HEK293 (cell line): ENCODE results near the gene GLTP.

Experiments used
- CTCF ChIA-PET: fragments of 350-600 bp; formaldehyde crosslinking; extraction: SDS; loops from one replicate; lab custom pipeline; 2021; ENCODE audit warnings: antibody characterized with exemption; lab: Yijun Ruan, JAX
- POLR2A ChIA-PET: fragments of 300-600 bp; formaldehyde crosslinking; extraction: SDS; loops from one replicate; lab custom pipeline; 2020; ENCODE audit warnings: antibody characterized with exemption, inconsistent platforms; lab: Yijun Ruan, JAX
- H3K27ac ChIP-seq: fragments of 200-500 bp; sonication (Bioruptor generic); 2 replicates; pipeline ENCODE4 v1.5.1; 2014; ENCODE audit warnings: low read depth, low read length, control low read depth, inconsistent platforms; ENCODE audit errors: extremely low read depth
- H3K36me3 ChIP-seq, 2 experiments: fragments of 200-500 bp in 1 of 2; sonication (Bioruptor generic) in 1 of 2; 1 replicate in 1 of 2; 2 replicates in 1 of 2; pipeline ENCODE4 v1.5.1; 2014 to 2017; ENCODE audit warnings: inconsistent platforms in 2 of 2, low read length in 2 of 2; ENCODE audit not compliant: control insufficient read depth in 2 of 2, insufficient read depth in 1 of 2
- H3K4me1 ChIP-seq: fragments of 200-500 bp; sonication (Bioruptor generic); 2 replicates; pipeline ENCODE4 v1.5.1; 2014; ENCODE audit warnings: mild to moderate bottlenecking, low read length, inconsistent platforms; ENCODE audit not compliant: control insufficient read depth, insufficient read depth
- H3K4me3 ChIP-seq: 2 replicates; pipeline ENCODE4 v1.5.1; 2011; ENCODE audit warnings: low read depth, mild to moderate bottlenecking, control low read depth, low read length, moderate library complexity
- H3K9me3 ChIP-seq: fragments of 200-500 bp; sonication (Bioruptor generic); 2 replicates; pipeline ENCODE4 v1.5.1; 2014; ENCODE audit warnings: low read depth, low read length, inconsistent platforms; ENCODE audit not compliant: control insufficient read depth, insufficient read depth
- GLIS1 ChIP-seq: fragments of 450-650 bp; formaldehyde crosslinking; IDR thresholded peaks from 2 replicates; pipeline ENCODE4 v1.5.1; 2016; ENCODE audit warnings: missing biosample characterization, missing genetic modification characterization
- KLF10 ChIP-seq: fragments of 450-650 bp; IDR thresholded peaks from 2 replicates; pipeline ENCODE4 v1.5.1; 2018; ENCODE audit warnings: missing biosample characterization, mild to moderate bottlenecking, missing genetic modification characterization
- YY2 ChIP-seq: fragments of 450-650 bp; formaldehyde crosslinking; IDR thresholded peaks from 2 replicates; pipeline ENCODE4 v1.5.1; 2016; ENCODE audit warnings: missing biosample characterization, missing genetic modification characterization
- ZBTB20 ChIP-seq: fragments of 450-650 bp; formaldehyde crosslinking; IDR thresholded peaks from 2 replicates; pipeline ENCODE4 v1.5.1; 2016; ENCODE audit warnings: missing biosample characterization, missing genetic modification characterization
- ZBTB8A ChIP-seq: fragments of 450-650 bp; formaldehyde crosslinking; IDR thresholded peaks from 2 replicates; pipeline ENCODE4 v1.5.1; 2016; ENCODE audit warnings: missing biosample characterization, missing genetic modification characterization
- ZIC2 ChIP-seq: fragments of 450-650 bp; formaldehyde crosslinking; IDR thresholded peaks from 2 replicates; pipeline ENCODE4 v1.5.1; 2016; ENCODE audit warnings: missing biosample characterization, missing genetic modification characterization
- ZNF600 ChIP-seq: fragments of 450-650 bp; formaldehyde crosslinking; IDR thresholded peaks from 2 replicates; pipeline ENCODE4 v1.5.1; 2016; ENCODE audit warnings: missing biosample characterization, missing genetic modification characterization
- ZNF654 ChIP-seq: fragments of 450-650 bp; formaldehyde crosslinking; IDR thresholded peaks from 2 replicates; pipeline ENCODE4 v1.5.1; 2016; ENCODE audit warnings: low read depth, missing biosample characterization, missing genetic modification characterization
- ZNF837 ChIP-seq: fragments of 450-650 bp; formaldehyde crosslinking; IDR thresholded peaks from 2 replicates; pipeline ENCODE4 v1.5.1; 2016; ENCODE audit warnings: missing biosample characterization, missing genetic modification characterization
- ZSCAN23 ChIP-seq: fragments of 450-650 bp; formaldehyde crosslinking; IDR thresholded peaks from 2 replicates; pipeline ENCODE4 v1.5.1; 2016; ENCODE audit warnings: missing biosample characterization, missing genetic modification characterization
- TF ChIP-seq, protein P1 (sequence below): fragments of 450-650 bp; formaldehyde crosslinking; IDR thresholded peaks from 2 replicates; pipeline ENCODE4 v1.5.1; 2016; ENCODE audit warnings: missing biosample characterization, missing genetic modification characterization
- TF ChIP-seq, protein P2 (sequence below): fragments of 450-650 bp; formaldehyde crosslinking; IDR thresholded peaks from 2 replicates; pipeline ENCODE4 v1.5.1; 2016; ENCODE audit warnings: missing biosample characterization, missing genetic modification characterization
- TF ChIP-seq, protein P3 (sequence below): fragments of 450-650 bp; formaldehyde crosslinking; IDR thresholded peaks from 2 replicates; pipeline ENCODE4 v1.5.1; 2016; ENCODE audit warnings: missing biosample characterization, missing genetic modification characterization
- TF ChIP-seq, protein P4 (sequence below): fragments of 450-650 bp; formaldehyde crosslinking; IDR thresholded peaks from 2 replicates; pipeline ENCODE4 v1.5.1; 2017; ENCODE audit warnings: missing biosample characterization, missing genetic modification characterization
- TF ChIP-seq, protein P5 (sequence below): fragments of 450-650 bp; formaldehyde crosslinking; IDR thresholded peaks from 2 replicates; pipeline ENCODE4 v1.5.1; 2017; ENCODE audit warnings: missing biosample characterization, mild to moderate bottlenecking, missing genetic modification characterization, moderate library complexity

The GLTP gene

DNA sequence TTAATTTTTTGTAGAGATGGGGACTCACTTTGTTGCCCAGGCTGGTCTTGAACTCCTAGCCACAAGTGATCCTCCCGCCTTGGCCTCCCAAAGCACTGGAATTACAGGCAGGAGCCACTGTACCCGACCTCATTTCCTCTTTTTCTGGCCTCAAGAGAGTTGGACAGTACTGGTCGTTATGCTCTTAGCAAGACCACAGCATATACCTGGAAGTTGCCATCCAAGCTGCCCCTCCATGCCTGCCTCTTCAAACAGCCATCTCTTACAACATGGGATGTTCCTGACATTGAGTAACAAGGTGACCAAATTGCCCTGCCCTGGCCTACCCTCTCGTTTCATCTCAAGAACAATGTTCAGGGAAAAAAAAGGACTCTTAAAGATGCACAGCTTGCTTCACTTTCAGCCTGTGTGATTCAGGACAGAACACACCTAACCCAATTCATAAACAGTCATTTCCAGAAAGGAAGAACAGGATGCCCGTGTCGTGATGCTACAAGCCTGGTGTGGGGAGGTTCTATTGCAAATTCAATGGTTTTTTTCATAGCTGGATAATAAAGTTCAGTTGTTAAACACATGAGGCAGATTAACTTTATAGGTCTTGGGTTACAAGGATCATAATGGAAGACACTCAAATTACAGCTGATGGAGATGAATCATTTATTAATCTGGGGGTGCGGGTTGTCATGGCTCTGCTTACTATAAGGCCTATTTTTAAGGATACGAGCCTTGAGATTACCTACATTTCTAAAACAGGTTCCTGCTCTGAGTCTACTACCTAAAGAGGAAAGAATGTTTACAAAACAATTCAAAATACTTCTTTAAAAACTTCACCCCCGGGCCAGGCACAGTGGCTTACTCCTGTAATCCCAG is 11.9 kb downstream of the GLTP start (continued):
- TF ChIP-seq, protein P1, sequence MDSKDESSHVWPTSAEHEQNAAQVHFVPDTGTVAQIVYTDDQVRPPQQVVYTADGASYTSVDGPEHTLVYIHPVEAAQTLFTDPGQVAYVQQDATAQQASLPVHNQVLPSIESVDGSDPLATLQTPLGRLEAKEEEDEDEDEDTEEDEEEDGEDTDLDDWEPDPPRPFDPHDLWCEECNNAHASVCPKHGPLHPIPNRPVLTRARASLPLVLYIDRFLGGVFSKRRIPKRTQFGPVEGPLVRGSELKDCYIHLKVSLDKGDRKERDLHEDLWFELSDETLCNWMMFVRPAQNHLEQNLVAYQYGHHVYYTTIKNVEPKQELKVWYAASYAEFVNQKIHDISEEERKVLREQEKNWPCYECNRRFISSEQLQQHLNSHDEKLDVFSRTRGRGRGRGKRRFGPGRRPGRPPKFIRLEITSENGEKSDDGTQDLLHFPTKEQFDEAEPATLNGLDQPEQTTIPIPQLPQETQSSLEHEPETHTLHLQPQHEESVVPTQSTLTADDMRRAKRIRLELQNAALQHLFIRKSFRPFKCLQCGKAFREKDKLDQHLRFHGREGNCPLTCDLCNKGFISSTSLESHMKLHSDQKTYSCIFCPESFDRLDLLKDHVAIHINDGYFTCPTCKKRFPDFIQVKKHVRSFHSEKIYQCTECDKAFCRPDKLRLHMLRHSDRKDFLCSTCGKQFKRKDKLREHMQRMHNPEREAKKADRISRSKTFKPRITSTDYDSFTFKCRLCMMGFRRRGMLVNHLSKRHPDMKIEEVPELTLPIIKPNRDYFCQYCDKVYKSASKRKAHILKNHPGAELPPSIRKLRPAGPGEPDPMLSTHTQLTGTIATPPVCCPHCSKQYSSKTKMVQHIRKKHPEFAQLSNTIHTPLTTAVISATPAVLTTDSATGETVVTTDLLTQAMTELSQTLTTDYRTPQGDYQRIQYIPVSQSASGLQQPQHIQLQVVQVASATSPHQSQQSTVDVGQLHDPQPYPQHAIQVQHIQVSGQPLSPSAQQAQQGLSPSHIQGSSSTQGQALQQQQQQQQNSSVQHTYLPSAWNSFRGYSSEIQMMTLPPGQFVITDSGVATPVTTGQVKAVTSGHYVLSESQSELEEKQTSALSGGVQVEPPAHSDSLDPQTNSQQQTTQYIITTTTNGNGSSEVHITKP (tag by site-specific recombination): peak; percentile 79

DNA sequence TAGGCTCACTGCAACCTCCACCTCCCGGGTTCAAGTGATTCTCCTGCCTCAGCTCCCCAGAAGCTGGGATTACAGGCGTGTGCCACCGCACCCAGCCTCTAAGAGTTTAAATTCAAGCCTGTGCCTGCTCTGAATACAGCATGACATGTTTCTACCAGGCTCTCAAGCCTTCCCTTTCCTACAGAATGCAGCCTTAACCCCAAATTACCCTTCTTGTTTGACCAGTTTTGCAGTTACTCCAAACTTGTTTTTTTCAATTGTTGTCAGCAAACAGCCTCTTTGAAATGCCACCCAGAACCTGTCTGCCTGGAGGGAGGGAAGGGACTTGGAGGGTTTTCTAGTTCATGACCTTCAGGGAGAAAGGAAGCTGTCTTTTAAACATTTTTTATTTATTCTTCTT is 15.4 kb downstream of the GLTP start:
- H3K4me3 ChIP-seq: no peak overlapping the region
- TF ChIP-seq YY2: no peak
- TF ChIP-seq ZNF837: no peak
- no peak for TF ChIP-seq KLF10 (tag by site-specific recombination)
- TF ChIP-seq, protein P2, sequence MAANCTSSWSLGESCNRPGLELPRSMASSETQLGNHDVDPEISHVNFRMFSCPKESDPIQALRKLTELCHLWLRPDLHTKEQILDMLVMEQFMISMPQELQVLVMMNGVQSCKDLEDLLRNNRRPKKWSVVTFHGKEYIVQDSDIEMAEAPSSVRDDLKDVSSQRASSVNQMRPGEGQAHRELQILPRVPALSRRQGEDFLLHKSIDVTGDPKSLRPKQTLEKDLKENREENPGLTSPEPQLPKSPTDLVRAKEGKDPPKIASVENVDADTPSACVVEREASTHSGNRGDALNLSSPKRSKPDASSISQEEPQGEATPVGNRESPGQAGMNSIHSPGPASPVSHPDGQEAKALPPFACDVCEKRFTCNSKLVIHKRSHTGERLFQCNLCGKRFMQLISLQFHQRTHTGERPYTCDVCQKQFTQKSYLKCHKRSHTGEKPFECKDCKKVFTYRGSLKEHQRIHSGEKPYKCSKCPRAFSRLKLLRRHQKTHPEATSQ (tag by site-specific recombination): no peak
- no peak for TF ChIP-seq ZNF654 (tag by site-specific recombination)
- H3K36me3 ChIP-seq: no peaks in the 10 kb centered on the region
- no peak overlapping the region for H3K27ac ChIP-seq
- peaks cover 4% of the 10 kb centered on the region; the same call in 1 of the 2 replicates for H3K4me1 ChIP-seq
- ChIA-PET CTCF (interaction anchor here (0.9 to 5.8 kb wide), 2 partner anchors 12 to 267 kb away, joined by 4 to 47 read pairs; no protein-coding TSS in a partner anchor), POLR2A (no interaction called here)
- no peaks in the 10 kb centered on the region for H3K9me3 ChIP-seq

DNA sequence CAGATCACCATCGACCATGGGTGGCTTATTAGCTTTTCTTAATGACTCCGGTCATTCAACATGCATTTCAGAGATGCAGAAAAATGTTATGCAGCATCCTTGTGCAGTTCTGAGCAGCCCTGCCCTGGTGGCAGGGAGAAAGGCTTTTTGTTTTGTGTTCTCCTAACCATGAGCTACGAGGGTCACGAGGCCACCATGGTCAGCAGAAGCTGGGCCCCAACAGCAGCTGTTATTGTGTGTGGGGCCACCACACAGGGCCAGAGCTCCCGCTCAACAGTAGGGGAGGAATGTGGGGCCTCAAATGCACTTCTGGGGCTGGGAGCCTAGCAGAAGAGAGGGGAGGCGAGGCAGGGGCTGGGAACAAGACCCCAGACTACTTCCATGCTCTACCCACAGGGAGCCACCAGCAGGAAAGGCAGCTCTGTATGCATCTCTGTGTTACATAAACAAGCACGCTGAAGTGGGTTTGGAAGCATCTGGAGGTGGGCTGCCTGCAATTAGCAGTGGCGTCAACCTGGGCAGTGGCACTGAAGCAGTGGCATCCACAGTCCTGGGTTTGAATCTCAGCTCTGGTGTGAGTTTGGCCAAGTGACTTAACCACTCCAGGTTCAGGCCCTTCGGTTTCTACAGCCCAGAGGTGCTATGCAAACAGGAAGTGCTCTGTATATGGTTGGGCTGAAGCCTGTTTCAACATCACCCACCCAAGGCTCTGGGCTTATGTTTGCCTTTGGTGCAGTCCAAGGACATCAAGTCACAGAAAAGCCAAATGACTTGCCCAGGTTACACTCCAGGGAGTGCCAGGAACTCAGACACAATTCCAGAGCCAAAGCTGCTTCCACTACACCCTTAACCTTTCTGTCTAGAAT is 16.3 kb downstream of the GLTP start:
- no peak for TF ChIP-seq ZSCAN23 (tag by site-specific recombination)
- peak; percentile 37; the same call in 1 of the 2 replicates for TF ChIP-seq ZIC2 (tag by site-specific recombination)
- TF ChIP-seq, protein P3, sequence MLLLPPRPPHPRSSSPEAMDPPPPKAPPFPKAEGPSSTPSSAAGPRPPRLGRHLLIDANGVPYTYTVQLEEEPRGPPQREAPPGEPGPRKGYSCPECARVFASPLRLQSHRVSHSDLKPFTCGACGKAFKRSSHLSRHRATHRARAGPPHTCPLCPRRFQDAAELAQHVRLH (tag by site-specific recombination): no peak
- TF ChIP-seq, protein P4, sequence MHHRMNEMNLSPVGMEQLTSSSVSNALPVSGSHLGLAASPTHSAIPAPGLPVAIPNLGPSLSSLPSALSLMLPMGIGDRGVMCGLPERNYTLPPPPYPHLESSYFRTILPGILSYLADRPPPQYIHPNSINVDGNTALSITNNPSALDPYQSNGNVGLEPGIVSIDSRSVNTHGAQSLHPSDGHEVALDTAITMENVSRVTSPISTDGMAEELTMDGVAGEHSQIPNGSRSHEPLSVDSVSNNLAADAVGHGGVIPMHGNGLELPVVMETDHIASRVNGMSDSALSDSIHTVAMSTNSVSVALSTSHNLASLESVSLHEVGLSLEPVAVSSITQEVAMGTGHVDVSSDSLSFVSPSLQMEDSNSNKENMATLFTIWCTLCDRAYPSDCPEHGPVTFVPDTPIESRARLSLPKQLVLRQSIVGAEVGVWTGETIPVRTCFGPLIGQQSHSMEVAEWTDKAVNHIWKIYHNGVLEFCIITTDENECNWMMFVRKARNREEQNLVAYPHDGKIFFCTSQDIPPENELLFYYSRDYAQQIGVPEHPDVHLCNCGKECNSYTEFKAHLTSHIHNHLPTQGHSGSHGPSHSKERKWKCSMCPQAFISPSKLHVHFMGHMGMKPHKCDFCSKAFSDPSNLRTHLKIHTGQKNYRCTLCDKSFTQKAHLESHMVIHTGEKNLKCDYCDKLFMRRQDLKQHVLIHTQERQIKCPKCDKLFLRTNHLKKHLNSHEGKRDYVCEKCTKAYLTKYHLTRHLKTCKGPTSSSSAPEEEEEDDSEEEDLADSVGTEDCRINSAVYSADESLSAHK (tag by site-specific recombination): peak; percentile 66
- TF ChIP-seq, protein P5, sequence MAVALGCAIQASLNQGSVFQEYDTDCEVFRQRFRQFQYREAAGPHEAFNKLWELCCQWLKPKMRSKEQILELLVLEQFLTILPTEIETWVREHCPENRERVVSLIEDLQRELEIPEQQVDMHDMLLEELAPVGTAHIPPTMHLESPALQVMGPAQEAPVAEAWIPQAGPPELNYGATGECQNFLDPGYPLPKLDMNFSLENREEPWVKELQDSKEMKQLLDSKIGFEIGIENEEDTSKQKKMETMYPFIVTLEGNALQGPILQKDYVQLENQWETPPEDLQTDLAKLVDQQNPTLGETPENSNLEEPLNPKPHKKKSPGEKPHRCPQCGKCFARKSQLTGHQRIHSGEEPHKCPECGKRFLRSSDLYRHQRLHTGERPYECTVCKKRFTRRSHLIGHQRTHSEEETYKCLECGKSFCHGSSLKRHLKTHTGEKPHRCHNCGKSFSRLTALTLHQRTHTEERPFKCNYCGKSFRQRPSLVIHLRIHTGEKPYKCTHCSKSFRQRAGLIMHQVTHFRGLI: peak; percentile 99
- no peak for TF ChIP-seq ZNF600 (tag by site-specific recombination)
- TF ChIP-seq, protein P1 (tag by site-specific recombination): peak; percentile 53
- TF ChIP-seq GLIS1 (tag by site-specific recombination): no peak
- TF ChIP-seq ZBTB20 (tag by site-specific recombination): peak; percentile 59
- peak; percentile 45; the same call in 1 of the 2 replicates for TF ChIP-seq ZBTB8A
- ChIA-PET CTCF (interaction anchor here (0.6 to 5.8 kb wide), 5 partner anchors 11 to 58 kb away, joined by 3 to 47 read pairs (median 4); no protein-coding TSS in a partner anchor), POLR2A (no interaction called here)
- Histone ChIP-seq H3K27ac (no peak overlapping the region), H3K4me1 (peaks cover 4% of the 10 kb centered on the region; the same call in 1 of the 2 replicates), H3K36me3 (no peaks in the 10 kb centered on the region), H3K4me3 (no peak overlapping the region), H3K9me3 (no peaks in the 10 kb centered on the region)
